GM11168 (cell line): Measurements from ENCODE around the gene MRPS18A.

Experiments used
- in situ Hi-C: fragments of 300-500 bp; cut with MboI; formaldehyde crosslinking; loops from one replicate; pipeline ENCODE4 v1.12.0; 2022; ENCODE audit warnings: low sequenced_read_pairs; ENCODE audit not compliant: unreplicated experiment

MRPS18A gene

DNA sequence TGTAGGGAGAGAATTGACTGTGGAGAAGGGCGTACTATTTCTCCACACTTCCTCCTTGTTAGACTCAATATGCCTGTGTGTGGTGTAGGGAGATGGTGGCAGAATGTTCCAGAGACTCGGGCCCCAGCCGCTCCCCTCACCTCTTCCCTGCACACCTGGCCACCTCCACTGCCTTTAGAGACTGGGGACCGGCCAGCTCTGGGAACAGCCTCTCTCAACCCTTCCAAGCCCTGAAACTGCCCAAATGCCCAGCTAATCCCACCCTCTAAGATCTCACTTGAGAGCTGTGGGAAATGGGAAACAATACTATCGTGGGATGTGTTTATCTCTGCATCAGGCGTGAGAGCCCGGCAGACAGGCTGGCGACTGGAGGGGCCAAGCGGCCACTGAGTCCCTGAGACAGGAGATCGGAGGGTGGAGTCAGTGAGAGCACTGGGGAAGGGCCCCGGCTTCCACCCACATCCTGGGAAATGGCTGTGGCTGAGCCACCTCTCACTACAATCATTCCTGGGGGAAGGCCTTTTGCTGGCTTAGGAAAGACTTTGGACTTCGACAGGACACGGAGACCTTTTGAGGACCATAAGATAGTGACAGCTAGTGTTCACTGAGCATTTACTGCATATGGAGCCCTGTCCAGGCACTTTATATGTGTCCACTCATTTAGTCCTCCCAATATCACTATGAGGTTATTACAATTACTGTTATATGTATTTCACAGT is 31.0 kb upstream of the MRPS18A start:
- in situ Hi-C loops = no loop called here

DNA sequence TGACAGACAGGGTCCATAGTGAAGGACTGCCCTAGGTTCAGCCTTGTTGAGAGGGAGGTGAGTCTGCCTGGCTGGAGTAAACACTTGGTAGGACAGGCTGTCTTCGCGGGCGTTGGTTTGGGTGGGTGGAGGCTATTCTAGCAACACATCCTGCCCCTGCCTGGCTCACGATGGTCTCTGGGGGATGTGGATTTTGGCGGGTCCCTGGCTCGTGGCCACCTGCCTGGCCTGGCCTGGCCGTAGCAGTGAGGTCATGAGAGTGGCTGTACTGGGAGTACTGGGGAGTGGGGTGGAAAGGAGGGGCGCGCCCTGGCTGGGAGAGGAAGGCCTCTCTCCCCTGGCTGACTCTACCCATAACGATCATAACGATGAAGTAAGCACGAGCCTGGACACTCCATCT is 30.2 kb upstream of the MRPS18A start:
- in situ Hi-C loops = no loop called here

DNA sequence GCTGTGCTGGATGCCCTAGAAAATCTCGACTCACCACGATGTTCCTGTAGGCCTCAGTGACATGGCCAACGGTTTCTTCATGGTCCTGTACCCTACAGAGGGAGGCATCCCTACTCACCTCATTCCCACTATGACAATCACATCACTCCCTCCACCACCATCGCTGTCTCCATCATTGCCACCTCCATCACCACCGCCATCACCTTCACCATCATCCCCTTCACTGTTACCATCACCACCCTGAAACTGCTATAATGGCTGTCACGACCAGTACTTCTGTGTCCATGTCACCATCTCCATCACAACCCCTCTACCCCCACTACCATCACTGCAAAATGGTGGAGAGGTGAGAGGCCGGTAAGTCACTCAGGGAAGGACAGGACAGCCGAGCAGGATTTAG is 29.8 kb upstream of the MRPS18A start:
- in situ Hi-C loops = no loop called here

DNA sequence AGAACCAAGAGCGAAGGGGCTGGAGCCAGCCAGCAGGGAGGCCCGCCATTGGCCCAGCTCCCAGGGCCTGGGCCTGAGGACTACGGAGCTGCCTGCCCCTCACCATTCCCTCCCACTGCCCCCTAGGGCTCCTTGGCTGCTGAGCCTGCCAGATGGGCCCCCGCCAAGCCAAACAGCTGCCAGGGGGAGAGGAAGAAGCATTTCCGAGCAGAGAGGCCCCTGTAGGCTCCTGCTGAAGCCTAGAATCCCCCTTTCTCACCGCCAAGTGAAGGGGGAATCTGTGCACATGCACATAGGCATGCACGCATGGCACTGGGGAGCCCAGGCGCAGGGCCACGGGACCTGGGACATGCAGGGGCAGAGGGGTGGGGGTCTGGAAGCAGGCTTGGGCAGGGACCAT is 28.5 kb upstream of the MRPS18A start:
- in situ Hi-C loops = no loop called here

DNA sequence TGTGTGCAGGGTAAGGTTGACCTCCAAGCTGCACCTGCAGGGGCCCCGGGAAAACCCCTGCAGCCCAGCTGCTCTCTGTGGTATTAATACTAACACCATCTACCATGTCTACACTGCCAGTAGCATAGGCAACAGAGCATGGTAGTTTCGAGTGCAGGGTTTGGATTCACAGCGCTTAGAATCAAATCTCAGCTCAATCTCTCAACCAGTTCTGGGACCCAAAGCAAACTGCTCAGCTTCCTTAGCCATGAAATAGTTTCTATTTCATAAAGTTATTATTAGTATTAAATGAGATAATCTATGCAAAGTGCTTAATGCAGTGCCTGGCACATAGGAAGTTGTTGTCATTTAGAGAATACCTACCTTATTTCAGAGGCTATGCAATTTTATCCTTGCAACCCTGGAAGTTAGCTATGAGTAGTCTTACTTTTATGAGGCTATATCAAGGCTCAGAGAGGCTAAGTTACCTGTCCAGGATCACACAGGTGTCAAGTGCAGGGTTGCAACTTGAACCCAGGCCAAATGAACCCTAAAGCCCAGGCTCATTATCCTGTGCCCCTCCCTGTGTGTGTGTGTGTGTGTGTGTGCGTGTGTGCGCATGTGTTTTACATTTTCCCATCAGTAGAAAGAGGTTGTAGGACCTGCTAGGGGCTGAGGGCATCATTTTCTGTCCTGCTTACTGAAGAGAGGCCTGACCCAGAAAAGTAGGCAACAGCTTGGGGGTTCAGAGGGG is 27.6 kb upstream of the MRPS18A start:
- in situ Hi-C loops = no loop called here

DNA sequence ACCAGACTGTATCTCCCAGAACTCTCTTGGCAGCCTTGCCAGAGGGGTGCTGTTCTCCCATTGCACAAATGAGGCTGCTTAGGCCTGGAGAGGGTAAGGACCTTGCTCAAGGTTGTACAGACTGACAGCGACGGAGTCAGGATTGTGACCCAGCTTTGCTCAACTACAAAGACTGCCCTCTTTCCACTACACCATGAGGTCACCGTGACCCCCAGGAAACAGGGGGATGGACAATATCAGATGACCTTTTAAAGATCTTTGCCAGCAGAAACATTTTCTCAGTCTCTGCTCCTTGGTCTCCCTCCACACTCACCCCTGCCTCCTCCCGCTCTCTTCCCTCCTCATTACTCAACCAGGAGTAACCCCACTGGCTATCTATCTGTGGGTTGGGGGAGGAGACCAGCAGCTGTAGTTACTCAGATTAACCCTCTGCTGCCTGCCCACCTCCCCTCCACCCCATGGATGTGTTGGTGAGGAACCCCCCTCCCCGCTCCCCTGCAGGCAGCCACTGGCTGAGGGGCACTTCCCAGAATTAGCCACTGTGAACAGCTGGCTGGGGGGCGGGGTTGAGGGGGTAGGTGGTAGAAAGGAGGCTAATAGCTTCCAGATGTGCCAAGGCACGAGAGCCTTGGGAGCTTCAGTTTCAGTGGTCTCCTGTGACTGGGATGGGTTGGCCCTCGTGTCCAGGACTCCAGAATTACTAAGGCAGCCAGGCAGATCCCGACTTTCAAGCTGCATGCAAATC is 26.9 kb upstream of the MRPS18A start:
- in situ Hi-C loops = no loop called here

DNA sequence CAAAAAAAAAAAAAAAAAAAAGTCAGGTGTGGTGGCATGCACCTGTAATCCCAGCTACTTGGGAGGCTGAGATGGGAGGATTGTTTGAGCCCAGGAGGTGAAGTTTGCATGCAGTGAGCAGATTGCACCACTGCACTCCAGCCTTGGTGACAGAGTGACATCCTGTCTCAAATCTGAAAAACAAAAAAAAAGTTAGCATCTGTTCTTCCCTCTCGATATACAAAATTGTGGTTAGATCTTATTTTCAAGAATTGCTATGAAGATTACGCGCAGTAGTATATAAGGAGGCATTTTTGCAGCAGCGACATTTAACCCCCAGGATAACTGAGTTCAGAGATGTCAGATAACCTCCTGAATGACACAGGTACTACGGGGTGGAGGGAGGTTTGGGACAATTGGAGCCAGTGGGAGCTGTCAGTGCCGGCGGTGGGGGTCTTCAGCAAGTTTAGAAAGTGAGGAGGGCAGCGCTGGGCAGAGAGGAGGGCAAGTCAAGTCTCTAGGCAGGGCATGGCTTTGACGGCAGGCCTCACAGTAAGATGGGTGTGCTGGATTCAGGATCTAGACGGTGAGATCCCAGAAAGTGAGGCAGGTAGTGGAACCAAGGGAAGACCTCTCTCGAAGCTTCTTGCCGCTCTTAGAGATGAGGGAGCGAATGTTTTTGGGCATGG is 26.2 kb upstream of the MRPS18A start:
- in situ Hi-C loops = no loop called here

DNA sequence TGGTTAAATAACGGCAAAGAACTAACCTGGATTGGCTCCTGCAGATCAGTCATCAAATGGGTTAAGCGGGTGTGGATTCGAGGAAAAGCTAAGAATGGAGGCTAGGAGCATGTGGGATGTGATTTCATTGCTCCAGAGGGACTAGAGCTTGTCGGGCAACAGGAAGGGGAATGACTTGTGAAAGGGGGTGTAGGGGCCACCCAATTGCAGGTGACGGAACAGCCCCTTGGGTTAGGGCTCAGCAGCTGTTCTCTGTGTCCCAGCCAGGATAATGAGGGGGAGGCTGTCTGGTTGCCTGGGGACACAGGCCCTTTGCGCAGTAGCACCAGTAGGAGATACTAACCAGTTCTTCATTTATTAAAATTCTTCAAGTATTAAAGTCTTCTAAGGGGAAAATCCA is 25.0 kb upstream of the MRPS18A start:
- in situ Hi-C loops = no loop called here

DNA sequence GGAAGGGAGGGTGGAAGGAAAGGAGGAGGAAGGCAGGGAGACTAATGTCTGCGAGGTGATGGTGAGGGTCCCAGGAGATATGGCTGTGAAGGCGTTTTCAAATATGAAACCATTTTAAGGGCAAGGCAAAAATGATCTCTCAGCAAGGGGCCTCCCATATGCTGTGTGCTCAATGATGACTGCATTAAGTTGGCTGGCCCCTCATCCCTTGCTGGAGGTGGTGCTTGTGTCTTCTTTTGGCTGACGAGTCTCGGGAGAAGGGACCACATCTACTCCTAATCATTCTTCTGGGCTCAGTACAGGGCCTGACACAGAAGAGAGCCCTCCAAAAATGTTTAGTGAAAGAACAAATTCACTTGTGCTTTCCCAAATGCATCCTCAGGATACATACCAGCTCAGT is 23.0 kb upstream of the MRPS18A start:
- in situ Hi-C loops = no loop called here

DNA sequence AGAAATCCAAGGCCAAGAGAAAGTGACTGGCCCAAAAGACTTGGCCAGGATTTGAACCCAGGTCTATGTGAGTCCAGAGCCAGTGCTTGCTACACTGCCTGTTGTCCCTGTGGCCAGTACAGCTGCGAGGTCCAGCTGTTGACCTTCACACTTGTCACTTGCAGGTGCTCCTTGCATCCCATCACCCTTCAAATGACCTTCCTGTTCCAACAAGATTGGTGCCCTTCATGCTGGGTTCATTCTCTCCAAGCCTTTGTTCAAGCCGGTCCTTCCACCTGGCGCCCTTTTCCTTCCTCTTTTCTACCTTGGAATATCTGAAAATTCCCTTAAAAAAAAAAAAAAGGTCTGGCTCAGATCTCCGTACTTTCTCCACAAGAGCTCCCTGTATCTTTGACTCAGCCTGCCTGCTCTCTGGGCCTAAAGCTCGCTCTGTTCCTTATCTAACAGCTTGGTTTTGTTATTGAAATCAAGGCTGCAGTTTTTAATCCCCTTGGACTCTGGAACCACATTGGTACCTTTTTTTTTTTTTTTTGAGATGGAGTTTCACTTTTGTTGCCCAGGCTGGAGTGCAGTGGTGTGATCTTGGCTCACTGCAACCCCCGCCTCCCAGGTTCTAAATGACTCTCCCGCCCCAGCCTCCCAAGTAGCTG is 22.2 kb upstream of the MRPS18A start:
- in situ Hi-C loops = no loop called here

DNA sequence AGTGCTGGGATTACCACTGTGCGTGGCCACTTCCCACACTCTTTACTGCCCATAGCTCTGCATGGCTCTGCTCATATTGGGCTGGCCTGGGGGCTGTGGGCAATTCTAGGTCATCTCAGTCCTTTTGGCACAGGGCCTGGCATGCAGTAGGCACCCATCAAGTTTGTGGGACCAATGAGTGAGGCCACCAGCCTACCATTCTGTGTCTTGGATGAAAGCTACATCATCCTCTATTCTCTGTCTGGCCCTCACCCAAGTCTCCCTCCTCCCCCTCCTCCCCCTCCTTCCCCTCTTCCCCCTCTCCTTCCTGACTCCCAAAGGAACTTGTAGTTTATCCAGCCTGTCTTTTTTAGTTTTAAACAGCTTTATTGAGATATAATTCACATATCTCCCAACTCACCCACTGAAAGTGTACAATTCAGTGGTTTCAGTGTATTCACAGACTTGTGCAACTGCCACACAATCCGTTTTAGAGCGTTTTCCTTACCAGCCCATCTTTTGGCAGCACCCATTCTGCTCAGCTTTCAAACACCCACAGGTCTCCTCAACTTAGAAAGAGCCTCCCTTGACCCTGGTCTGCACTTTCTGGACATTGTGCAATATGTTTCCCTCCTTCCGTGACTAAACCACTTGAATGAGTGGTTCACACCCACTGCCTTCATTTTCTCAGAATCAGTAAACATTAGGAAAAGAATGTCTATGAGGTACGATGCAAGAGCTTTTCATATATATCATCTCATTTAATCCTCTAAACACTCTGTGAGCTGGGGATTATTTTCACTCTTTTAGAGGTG is 21.5 kb upstream of the MRPS18A start:
- in situ Hi-C loops = no loop called here

DNA sequence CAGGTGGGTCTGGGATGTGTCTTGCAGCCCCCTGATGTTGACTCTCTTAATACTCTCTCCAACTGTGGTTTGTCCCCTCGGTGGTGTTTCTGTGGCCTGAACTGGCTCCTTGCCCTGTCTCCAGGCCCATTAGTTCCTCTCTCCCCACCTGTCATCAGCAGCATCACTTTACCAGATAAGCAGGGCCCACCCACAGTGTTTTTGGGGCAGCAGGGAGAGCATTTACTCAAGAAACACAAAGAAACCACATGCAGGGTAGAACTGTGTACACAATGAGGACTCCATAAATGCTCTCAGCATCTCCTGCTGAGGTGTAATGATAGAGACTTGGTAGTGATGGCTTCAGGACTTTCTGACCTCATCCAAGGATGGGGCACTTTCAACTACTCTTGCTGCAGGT is 20.2 kb upstream of the MRPS18A start:
- in situ Hi-C loops = no loop called here

DNA sequence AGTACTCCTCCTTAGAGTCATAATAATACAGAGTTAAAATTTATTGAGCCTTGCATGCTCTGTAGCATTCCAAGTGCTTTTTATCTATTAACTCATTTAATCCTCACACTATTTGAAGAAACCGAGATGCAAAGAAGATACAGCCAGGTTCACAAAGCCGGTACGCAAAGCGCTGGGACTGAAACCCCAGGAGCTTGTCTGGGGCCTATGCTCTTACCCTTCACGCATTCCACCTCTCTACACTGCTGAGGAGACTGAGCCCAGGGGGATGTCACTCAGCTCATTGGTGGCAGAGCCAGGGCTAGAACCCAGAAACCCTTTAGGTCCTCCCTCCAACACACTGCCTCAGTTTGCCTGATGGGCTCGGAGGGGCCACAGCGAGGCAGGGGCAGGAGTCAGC is 19.7 kb upstream of the MRPS18A start:
- in situ Hi-C loops = no loop called here

DNA sequence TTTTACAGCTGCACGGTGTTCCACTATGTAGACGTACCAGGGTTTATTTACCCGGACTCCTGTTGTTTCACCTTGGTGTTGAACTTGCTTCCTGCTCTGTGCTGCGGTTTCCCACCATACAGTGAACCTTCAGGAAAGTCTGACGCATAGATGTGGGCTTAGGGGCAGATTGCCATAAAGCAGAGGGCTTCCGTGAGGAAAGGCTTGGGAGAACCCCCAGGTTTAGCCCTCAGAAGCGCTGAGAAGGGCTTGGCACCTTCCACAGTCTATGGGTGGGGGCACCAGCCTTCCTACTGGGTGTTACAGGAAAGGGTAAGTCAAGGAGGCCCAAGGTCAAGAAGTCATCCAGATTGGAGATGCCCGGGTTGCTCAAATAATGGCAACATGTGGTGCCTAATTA is 19.2 kb upstream of the MRPS18A start:
- in situ Hi-C loops = no loop called here

DNA sequence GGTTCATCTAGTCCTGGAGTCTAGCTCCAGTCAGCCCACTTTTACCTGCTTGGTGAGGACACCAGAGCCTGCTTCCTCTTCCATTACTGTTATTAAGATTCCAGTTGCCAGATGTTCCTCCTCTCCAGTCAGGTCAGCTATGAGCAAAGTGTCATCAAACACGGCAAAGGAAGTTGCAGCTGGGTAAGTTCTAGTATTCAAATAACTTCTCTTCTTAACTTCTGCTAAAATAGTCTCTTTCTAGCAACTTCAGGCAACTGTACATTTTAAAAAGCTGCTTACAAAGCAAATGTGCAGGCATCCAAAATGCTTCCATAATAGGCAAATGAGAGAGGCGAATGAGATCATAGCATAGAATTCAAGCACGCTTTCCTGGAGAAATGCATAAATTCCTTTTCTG is 18.4 kb upstream of the MRPS18A start:
- in situ Hi-C loops = no loop called here

DNA sequence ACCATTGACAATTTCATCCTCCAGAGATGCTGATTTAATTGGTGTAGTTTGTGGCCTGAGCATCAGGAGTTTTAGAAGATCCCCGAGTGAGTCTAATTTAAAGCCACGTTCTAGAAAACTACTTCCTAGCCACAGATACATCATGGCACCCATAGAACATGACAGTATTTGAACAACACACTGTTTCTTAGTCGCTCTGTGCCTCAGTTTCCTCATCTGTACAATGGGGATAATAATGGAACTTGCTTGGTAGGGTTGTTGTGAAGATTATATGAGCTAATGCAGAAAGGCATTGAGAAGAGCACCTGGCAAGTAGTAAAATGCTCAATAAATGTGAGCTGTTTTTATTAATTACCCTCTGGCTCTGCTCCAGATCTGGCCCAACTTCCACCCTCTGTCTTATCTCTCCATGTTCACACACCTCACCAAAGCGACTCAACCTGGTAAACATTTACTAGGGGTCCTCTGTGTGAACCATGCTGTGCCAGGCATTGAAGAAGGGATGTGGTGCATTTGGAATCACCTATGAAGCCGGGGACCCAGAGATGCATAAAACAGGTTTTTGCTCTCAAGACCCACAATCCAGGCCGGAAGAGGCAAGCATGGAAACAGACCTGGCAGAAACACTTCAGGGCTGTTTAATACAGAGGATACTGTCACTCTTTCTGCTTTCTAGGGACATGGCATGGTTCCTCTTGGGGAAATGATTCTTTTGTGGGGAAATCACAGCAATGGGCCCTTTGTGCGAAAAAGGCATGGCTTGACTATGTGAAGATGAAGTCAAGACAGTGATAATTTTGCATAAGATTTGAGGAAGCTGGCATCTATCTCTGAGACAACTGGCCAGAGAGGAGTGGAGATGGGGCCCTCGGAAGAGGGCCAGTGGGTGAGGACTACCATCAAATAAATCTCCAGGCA is 16.2 kb upstream of the MRPS18A start:
- in situ Hi-C loops = no loop called here

DNA sequence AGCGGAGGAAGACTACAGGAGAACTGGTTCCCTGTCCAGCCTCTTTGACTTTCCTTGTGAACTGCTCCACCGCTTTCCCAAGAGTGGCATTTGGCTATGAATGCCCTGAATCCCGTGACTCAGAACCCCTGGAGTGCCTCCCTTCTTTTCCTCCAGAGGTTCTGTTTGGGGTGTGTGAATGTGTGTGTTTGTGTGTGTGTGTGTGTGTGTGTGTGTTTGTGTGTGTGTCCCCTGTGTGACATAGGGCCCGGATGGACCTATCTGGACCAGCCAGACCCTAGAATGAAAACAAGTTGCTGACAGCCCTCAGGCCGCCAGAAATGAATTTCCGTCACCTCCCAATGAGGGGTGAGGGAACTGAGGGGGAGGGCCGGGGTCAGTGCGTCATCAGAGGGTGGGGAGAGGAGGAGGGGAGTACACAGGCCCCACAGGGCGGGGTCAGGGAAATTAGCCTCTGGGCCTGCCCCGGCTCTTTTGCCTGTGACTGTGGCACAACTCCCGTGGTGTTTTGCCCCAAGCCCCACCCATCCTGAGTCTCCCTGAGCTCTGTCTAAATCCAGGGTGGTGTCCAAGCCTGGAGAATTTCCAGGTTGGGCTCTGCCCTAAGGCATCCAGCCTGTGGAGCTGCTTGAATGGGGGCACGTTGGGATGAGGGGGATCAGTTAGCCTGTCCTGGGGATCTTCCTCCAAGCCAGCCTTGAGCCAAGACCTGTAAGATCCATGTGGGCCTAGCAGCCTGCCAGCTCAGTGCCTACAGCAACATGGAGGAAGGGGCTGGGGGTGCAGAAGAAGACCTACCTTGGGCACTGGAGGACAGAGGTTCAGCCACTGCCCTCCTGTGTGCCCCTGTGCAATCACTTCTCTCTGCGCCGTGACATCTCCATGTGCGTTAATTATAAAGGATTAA is 15.2 kb upstream of the MRPS18A start:
- in situ Hi-C loops = no loop called here

DNA sequence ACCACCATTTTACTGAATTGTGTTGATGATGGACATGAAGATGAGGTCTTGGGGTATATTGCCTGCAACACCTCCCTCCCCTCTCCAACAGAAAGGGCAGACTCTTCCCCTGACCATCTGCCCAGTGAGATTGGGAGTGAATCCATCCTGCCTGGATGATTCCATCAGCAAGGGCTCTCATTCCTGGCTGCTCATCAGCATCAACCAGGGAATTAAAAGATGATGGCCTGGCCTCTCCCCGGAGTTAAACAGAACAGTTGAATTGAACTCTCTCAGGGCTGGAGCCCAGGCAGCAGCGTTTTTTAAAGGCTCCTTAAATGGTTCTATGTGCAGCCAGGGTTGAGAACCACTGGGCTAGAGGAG is 14.6 kb upstream of the MRPS18A start:
- in situ Hi-C loops = no loop called here
